LNCaP clone FGC (cell line): Measurements from ENCODE around the gene CTNNBL1.

ENCODE experiments used
- DNase-seq: peaks from one replicate; pipeline ENCODE4 v3.0.0-alpha.2; 2011; ENCODE audit warnings: low read depth
- H3K4me3 ChIP-seq: 2 replicates; pipeline ENCODE4 v1.5.1; 2011; ENCODE audit warnings: mild to moderate bottlenecking, low read depth, low read length, control low read depth
- TF ChIP-seq, protein P1 (sequence below): IDR thresholded peaks from 2 replicates; pipeline ENCODE4 v1.5.1; 2012; ENCODE audit warnings: mild to moderate bottlenecking; ENCODE audit not compliant: control insufficient read depth, insufficient read depth; ENCODE audit errors: extremely low read depth

Gene CTNNBL1

DNA sequence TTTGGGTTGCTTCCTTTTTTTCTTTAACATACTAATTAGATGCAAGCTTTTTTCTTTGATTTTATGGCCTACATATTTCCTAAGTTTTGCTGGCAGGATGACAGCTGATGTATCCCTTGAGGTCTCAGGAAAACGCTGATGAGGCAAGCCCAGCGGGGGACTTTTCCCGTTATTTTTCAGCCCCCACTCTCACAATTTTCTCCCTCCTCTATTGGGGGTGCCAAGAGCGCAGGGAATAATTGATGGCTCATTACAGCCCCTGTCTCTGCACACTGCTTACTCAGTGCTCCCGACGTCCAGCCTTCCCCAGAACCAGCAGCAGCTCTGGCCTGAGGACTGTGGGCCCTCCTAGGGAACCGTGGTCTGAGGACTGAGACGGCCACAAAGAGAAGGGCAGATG lies 170.5 kb downstream of the CTNNBL1 start:
- TF ChIP-seq, protein P1, sequence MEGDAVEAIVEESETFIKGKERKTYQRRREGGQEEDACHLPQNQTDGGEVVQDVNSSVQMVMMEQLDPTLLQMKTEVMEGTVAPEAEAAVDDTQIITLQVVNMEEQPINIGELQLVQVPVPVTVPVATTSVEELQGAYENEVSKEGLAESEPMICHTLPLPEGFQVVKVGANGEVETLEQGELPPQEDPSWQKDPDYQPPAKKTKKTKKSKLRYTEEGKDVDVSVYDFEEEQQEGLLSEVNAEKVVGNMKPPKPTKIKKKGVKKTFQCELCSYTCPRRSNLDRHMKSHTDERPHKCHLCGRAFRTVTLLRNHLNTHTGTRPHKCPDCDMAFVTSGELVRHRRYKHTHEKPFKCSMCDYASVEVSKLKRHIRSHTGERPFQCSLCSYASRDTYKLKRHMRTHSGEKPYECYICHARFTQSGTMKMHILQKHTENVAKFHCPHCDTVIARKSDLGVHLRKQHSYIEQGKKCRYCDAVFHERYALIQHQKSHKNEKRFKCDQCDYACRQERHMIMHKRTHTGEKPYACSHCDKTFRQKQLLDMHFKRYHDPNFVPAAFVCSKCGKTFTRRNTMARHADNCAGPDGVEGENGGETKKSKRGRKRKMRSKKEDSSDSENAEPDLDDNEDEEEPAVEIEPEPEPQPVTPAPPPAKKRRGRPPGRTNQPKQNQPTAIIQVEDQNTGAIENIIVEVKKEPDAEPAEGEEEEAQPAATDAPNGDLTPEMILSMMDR = no peak
- no peak for DNase-seq
- H3K4me3 ChIP-seq = no peak overlapping the region

DNA sequence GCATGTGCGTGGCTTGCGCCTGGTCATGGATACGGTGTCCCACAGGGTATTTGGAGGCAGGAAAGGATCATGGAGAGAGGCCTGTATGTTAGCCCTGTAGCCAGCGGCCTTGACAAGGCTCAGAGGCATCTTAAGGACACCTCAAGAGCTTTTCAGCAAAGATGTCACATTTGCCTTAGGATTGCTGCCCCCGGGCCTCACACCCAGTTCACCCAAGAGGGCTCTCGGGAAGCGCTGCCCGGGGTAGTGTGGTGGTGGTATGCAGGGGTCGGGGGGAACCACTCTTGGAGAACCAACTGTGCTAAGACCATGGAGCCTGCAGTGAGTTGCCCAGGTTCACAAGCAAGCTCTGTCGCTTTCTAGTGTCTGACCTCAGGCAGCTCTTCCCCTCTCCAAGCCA lies 172.2 kb downstream of the CTNNBL1 start:
- no peak for DNase-seq
- TF ChIP-seq, protein P1 = no peak
- H3K4me3 ChIP-seq = no peak overlapping the region

DNA sequence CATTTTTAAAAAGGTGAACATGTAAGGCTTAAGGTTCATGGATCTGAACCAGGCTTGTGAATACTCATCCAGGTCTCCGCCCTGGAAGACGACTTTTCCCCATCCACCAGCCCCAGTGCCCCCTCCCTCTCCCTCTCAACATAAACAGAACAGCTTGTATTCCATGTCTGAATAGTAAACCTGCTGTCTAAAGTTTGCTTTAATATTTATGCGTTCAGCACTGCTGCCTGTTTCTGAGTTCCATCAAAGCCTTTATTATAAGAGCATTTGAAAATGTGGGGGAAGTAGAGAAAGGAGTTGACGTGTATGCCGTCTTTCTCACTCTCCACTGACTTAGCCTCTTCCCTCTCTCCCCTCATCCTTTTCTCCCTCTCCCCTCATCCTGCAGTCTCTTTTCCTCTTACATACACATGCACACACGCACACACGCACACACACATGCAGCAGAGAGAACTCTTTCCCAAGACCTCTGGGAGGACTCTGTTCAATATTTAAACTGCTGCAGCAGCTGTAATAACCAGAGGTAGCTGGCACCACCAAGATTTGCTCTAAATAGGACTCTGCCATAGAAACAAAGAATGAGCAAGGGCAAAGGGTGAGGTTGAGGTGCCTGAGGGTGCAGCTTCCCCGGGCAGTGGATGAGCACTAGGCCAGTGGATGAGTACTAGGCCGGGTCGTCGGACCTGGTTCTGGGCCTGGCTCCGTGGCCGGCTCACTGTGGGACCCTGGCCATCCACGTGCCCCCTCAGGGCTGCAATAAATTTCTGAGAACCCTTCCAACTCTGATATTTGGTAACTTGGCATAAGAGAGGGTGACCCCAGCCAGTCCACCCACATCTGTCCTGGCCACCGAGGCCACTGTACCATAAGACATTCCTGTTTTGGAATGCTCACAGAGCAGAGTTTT lies 173.7 kb downstream of the CTNNBL1 start:
- H3K4me3 ChIP-seq = no peak overlapping the region
- DNase-seq = no peak
- TF ChIP-seq, protein P1 = no peak

DNA sequence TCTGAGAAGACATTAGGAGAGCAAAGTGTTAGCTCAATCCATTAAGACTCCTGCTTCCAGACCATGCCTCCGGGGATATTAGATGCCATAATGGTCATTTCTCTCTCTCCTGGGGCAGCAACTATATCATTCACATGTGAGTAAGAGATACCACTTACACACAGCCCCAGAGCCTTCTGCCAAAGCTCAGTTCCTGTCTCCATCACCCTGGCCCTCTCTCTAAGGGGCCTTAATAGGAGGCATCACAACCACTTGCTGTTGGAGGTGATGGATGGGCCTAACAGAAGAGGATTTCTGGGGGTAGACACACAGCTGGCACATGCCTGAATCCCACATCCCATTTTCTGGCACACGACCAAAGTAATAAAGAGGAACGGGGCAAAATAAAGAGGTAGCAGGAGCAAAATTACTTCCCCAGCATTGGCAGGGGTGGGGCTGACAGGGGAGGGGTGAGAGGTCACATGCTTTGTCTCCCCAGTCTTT lies 175.1 kb downstream of the CTNNBL1 start:
- no peak overlapping the region for H3K4me3 ChIP-seq
- TF ChIP-seq, protein P1 = no peak
- no peak for DNase-seq

DNA sequence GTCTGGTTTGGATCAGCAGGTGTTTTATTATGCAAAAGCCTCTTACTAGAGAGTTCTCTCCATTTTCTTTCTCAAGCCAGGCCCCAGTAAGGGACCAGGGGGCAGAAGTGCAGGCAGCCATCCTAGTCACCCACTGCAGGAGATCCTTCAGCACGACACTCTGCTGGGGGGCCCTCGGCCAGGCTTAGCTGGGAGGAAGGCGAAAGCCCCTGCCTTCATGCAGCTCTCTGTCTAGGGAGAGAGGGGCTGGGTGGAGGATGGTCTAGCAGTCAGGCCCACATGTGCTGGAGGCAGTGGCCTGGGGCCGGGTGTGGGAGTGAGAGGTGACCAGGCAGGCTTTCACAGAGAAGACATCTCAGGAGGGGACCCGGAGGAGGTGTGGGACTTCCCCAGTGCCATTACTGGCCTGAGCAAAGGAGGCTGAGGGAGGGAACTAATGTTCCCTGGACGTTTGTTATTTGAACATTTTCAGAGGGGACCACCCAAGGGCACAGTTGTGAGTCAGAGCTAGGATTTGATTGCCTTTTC lies 175.6 kb downstream of the CTNNBL1 start:
- DNase-seq = no peak
- H3K4me3 ChIP-seq = no peak overlapping the region
- TF ChIP-seq, protein P1 = no peak

DNA sequence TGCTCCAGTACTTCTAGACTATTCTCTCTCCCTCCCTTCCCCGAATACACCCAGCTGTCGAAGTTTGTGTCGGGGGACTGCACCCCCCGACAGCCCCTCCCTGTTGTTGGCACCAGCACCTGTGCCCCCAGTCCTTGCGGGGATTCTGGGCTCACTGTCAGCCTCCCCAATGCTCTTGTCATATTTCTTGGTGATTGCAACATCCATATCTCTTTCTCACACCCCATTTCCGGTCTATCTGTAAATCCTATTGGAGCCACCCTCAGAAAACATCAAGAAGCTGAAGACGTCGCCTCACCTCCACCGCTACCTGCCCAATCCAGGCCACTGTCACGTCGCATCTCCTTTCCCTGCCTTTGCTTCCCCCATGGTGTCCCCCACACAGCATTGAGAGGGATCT lies 176.5 kb downstream of the CTNNBL1 start:
- TF ChIP-seq, protein P1 = no peak
- H3K4me3 ChIP-seq = no peak overlapping the region

More for the DNA sequence above, 176.5 kb downstream of the CTNNBL1 start:
- no peak for DNase-seq
